OCI-LY1 (cell line): ENCODE measurements around the gene LYPD6.

Source experiments
- H2AFZ ChIP-seq: fragments of 200-600 bp; sonication (generic), shearing (Covaris generic); 2 replicates; pipeline ENCODE4 v1.6.0; 2014; ENCODE audit warnings: antibody characterized with exemption, mild to moderate bottlenecking, low read length
- H3F3A ChIP-seq: fragments of 200-600 bp; sonication (generic), shearing (Covaris generic); 2 replicates; pipeline ENCODE4 v1.6.0; 2014; ENCODE audit warnings: mild to moderate bottlenecking, antibody characterized with exemption, low read length, moderate library complexity; ENCODE audit not compliant: insufficient read depth
- H3K27ac ChIP-seq: fragments of 200-600 bp; sonication (generic); 2 replicates; pipeline ENCODE4 v1.5.1; 2014; ENCODE audit warnings: low read length, mixed run types, mild to moderate bottlenecking, low read depth; ENCODE audit not compliant: poor library complexity, severe bottlenecking
- H3K27me3 ChIP-seq: fragments of 200-600 bp; sonication (generic); 2 replicates; pipeline ENCODE4 v1.6.0; 2014; ENCODE audit warnings: antibody characterized with exemption, mild to moderate bottlenecking, low read length, moderate library complexity; ENCODE audit not compliant: insufficient read depth
- H3K36me3 ChIP-seq: fragments of 200-600 bp; sonication (generic); 2 replicates; pipeline ENCODE4 v1.6.1; 2014; ENCODE audit warnings: mild to moderate bottlenecking, antibody characterized with exemption, low read length, moderate library complexity, mixed read lengths; ENCODE audit not compliant: insufficient read depth
- H3K4me1 ChIP-seq: fragments of 200-600 bp; sonication (generic); 2 replicates; pipeline ENCODE4 v1.5.1; 2014; ENCODE audit warnings: mild to moderate bottlenecking, low read length, moderate library complexity; ENCODE audit not compliant: insufficient read depth, severe bottlenecking
- H3K4me2 ChIP-seq: fragments of 200-600 bp; sonication (generic), shearing (Covaris generic); 2 replicates; pipeline ENCODE4 v1.6.1; 2014; ENCODE audit warnings: low read length
- H3K4me3 ChIP-seq: fragments of 200-600 bp; sonication (generic); 2 replicates; pipeline ENCODE4 v1.5.1; 2014; ENCODE audit warnings: low read length, low read depth, mild to moderate bottlenecking, mixed read lengths; ENCODE audit not compliant: poor library complexity, severe bottlenecking
- H3K79me2 ChIP-seq: fragments of 200-600 bp; shearing (Covaris generic); 2 replicates; pipeline ENCODE4 v1.6.1; 2016; ENCODE audit warnings: mixed run types, low read length, mixed read lengths; ENCODE audit not compliant: insufficient read depth
- H3K9ac ChIP-seq: fragments of 200-600 bp; sonication (generic), shearing (Covaris generic); 2 replicates; pipeline ENCODE4 v1.6.1; 2014; ENCODE audit warnings: mild to moderate bottlenecking, low read length, mixed read lengths
- H3K9me2 ChIP-seq: fragments of 200-600 bp; sonication (generic), shearing (Covaris generic); 2 replicates; pipeline ENCODE4 v1.6.1; 2014; ENCODE audit warnings: low read depth, mild to moderate bottlenecking, low read length, mixed read lengths
- H3K9me3 ChIP-seq: fragments of 200-600 bp; shearing (Covaris generic); 2 replicates; pipeline ENCODE4 v1.6.1; 2014; ENCODE audit warnings: low read length, mixed read lengths
- H4K20me1 ChIP-seq: fragments of 200-600 bp; sonication (generic), shearing (Covaris generic); 2 replicates; pipeline ENCODE4 v1.6.0; 2016; ENCODE audit warnings: mild to moderate bottlenecking, low read length; ENCODE audit not compliant: insufficient read depth
- EZH2 ChIP-seq: fragments of 200-600 bp; sonication (generic), shearing (Covaris generic); IDR thresholded peaks from 2 replicates; pipeline ENCODE4 v1.8.0; 2017; ENCODE audit warnings: borderline replicate concordance, mixed run types, mild to moderate bottlenecking, antibody characterized with exemption, low read length, moderate library complexity, mixed read lengths
- TF ChIP-seq, protein P1 (sequence below): fragments of 200-600 bp; sonication (generic), shearing (Covaris generic); IDR thresholded peaks from 2 replicates; pipeline ENCODE4 v1.5.1; 2017; ENCODE audit warnings: mild to moderate bottlenecking, antibody characterized with exemption, low read length, moderate library complexity, mixed read lengths

LYPD6 gene

DNA sequence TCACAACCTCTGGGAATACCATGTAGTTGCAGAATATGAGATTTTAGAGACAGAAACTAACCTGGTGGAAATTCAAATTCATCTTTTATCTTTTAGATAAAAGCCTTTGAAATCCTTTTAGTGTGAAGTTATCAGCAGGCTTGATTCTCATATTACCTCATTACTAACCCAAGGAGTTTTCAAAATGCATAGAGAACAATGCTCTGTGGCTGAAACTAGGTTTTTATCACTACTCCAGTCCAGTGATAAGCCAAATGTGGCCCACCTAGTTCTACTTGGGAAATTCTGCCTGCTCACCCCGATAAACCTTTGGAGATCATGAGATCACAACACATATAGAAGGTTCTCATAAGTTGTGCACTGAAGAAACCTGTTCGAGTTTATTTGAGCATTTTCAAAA lies 135.5 kb downstream of the LYPD6 start:
- no peak for TF ChIP-seq EZH2
- TF ChIP-seq, protein P1, sequence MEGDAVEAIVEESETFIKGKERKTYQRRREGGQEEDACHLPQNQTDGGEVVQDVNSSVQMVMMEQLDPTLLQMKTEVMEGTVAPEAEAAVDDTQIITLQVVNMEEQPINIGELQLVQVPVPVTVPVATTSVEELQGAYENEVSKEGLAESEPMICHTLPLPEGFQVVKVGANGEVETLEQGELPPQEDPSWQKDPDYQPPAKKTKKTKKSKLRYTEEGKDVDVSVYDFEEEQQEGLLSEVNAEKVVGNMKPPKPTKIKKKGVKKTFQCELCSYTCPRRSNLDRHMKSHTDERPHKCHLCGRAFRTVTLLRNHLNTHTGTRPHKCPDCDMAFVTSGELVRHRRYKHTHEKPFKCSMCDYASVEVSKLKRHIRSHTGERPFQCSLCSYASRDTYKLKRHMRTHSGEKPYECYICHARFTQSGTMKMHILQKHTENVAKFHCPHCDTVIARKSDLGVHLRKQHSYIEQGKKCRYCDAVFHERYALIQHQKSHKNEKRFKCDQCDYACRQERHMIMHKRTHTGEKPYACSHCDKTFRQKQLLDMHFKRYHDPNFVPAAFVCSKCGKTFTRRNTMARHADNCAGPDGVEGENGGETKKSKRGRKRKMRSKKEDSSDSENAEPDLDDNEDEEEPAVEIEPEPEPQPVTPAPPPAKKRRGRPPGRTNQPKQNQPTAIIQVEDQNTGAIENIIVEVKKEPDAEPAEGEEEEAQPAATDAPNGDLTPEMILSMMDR: no peak
- Histone ChIP-seq H3K4me2 (no peak overlapping the region), H3K36me3 (no peaks in the 10 kb centered on the region), H3K27me3 (no peaks in the 10 kb centered on the region), H3F3A (no peaks in the 10 kb centered on the region), H3K4me1 (no peaks in the 10 kb centered on the region), H3K27ac (no peak overlapping the region), H3K9me3 (no peaks in the 10 kb centered on the region), H3K4me3 (no peak overlapping the region), H2AFZ (no peak overlapping the region), H4K20me1 (no peaks in the 10 kb centered on the region), H3K79me2 (no peaks in the 10 kb centered on the region), H3K9me2 (no peaks in the 10 kb centered on the region), H3K9ac (no peak overlapping the region)

DNA sequence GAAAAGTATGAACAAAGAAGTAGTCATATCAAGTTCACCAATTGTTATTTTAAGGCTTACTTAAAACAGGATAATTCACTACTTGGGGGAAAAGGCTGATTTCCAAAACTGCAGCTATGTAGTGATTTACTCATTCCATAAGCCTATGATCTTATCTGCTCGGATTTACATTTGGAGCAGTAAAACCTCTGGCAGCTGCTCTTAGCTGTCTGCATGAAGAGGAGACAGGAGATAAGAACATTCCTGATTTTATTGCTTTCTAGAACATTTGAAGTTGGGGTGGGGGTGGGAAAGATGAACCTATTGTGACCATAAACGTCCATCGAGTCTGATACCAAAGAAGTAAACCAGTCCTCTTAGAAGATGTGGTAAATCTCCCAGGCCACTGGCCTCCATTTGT lies 136.2 kb downstream of the LYPD6 start:
- H3K9me2 ChIP-seq: no peaks in the 10 kb centered on the region
- no peaks in the 10 kb centered on the region for H3K36me3 ChIP-seq
- H3K4me3 ChIP-seq: no peak overlapping the region
- H2AFZ ChIP-seq: no peak overlapping the region
- H3K79me2 ChIP-seq: no peaks in the 10 kb centered on the region
- no peaks in the 10 kb centered on the region for H3K4me1 ChIP-seq
- H3K9me3 ChIP-seq: no peaks in the 10 kb centered on the region
- no peaks in the 10 kb centered on the region for H4K20me1 ChIP-seq
- no peaks in the 10 kb centered on the region for H3K27me3 ChIP-seq
- H3F3A ChIP-seq: no peaks in the 10 kb centered on the region
- no peak overlapping the region for H3K27ac ChIP-seq
- no peak for TF ChIP-seq EZH2
- H3K9ac ChIP-seq: no peak overlapping the region
- H3K4me2 ChIP-seq: no peak overlapping the region

DNA sequence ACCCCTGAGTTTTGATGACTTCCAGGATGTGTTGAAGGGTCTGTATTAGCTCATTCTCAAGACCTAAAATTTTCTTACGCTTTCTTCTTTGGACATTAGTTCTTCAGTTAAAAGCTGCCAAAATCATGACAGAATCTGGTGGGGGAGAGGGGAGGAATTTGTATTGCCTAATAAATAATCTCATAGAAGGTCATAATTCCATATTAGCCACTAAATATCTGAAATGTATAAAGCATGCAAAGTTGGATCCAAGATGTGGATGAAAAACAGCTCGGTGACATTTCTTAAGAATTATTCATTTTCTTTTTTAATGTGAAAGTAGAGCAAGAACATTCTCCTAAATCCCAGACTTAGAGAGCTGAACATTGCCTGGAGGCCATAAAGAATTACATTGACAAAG lies 137.0 kb downstream of the LYPD6 start:
- H4K20me1 ChIP-seq: no peaks in the 10 kb centered on the region
- H3K9ac ChIP-seq: no peak overlapping the region
- H3K27me3 ChIP-seq: no peaks in the 10 kb centered on the region
- H3F3A ChIP-seq: no peaks in the 10 kb centered on the region
- no peak overlapping the region for H3K4me2 ChIP-seq
- no peak overlapping the region for H3K27ac ChIP-seq
- no peaks in the 10 kb centered on the region for H3K9me3 ChIP-seq
- H3K79me2 ChIP-seq: no peaks in the 10 kb centered on the region
- TF ChIP-seq, protein P1: no peak
- TF ChIP-seq EZH2: no peak
- H3K9me2 ChIP-seq: no peaks in the 10 kb centered on the region
- H3K36me3 ChIP-seq: no peaks in the 10 kb centered on the region
- H2AFZ ChIP-seq: no peak overlapping the region
- no peaks in the 10 kb centered on the region for H3K4me1 ChIP-seq
- no peak overlapping the region for H3K4me3 ChIP-seq

DNA sequence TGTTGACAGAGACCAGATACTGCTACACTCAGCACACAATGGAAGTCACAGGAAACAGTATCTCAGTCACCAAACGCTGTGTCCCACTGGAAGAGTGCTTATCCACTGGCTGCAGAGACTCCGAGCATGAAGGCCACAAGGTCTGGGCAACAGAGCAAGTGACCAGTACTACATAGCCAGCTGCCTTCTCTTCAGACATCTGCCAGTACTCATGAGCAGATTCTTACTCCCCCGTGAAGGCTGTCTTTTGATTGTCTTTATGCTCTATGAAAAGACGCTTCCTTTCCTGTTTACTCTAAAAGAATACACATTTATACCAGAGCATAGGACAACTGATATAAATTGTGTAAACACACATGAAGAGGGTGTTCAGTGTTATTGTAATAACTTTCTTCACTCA lies 138.2 kb downstream of the LYPD6 start:
- Histone ChIP-seq H3K9me3 (no peaks in the 10 kb centered on the region), H3K27me3 (no peaks in the 10 kb centered on the region), H4K20me1 (no peaks in the 10 kb centered on the region), H3K9ac (no peak overlapping the region), H3F3A (no peaks in the 10 kb centered on the region), H3K9me2 (no peaks in the 10 kb centered on the region), H3K36me3 (no peaks in the 10 kb centered on the region), H3K4me1 (no peaks in the 10 kb centered on the region), H3K4me3 (no peak overlapping the region), H3K27ac (no peak overlapping the region), H3K79me2 (no peaks in the 10 kb centered on the region), H3K4me2 (no peak overlapping the region), H2AFZ (no peak overlapping the region)
- no peak for TF ChIP-seq EZH2
- TF ChIP-seq, protein P1: no peak
